Calu3 (cell line): ENCODE measurements around the gene SMARCE1. TPM values are rescaled to one million over a fixed set of nuclear protein-coding genes. Genes with fewer than 3 reads are reported as not detected.
A peak's percentile ranks its signal among the peaks of the same experiment; 100 is the strongest.

Experiments used
- BruUV-seq: library from RNA; stranded (reverse); fragments of 400-500 nt; replicated peaks from 2 replicates; lab custom pipeline; 2021; lab: Mats Ljungman, UMichigan
- CTCF ChIA-PET: fragments of 300-600 bp; sonication (Branson Sonifier 250); formaldehyde crosslinking; loops from one replicate; lab custom pipeline; 2022; ENCODE audit warnings: antibody characterized with exemption; lab: Charles Lee
- DNase-seq: peaks from one replicate; pipeline ENCODE4 v3.0.0; 2022
- H3K27ac Mint-ChIP-seq: one replicate; pipeline ENCODE4 v1.8.0; 2022; ENCODE audit warnings: mixed read lengths; ENCODE audit not compliant: unreplicated experiment
- H3K27me3 Mint-ChIP-seq: one replicate; pipeline ENCODE4 v1.8.0; 2022; ENCODE audit warnings: mixed read lengths; ENCODE audit not compliant: unreplicated experiment
- H3K36me3 Mint-ChIP-seq: one replicate; pipeline ENCODE4 v1.8.0; 2022; ENCODE audit warnings: mild to moderate bottlenecking, moderate library complexity, mixed read lengths; ENCODE audit not compliant: insufficient read depth, unreplicated experiment
- H3K4me1 Mint-ChIP-seq: one replicate; pipeline ENCODE4 v1.8.0; 2022; ENCODE audit warnings: mild to moderate bottlenecking, low read depth, mixed read lengths; ENCODE audit not compliant: unreplicated experiment
- H3K4me3 Mint-ChIP-seq: one replicate; pipeline ENCODE4 v1.8.0; 2022; ENCODE audit warnings: mild to moderate bottlenecking, low read depth, moderate library complexity, mixed read lengths; ENCODE audit not compliant: unreplicated experiment
- H3K9me3 Mint-ChIP-seq: one replicate; pipeline ENCODE4 v1.8.0; 2022; ENCODE audit warnings: low read depth, mixed read lengths; ENCODE audit not compliant: unreplicated experiment
- intact Hi-C: fragments of 100-400 bp; cut with micrococcal nuclease; formaldehyde crosslinking; loops from one replicate; pipeline ENCODE4 v1.10.0; 2022; ENCODE audit not compliant: unreplicated experiment
- total RNA-seq: library from RNA; stranded (reverse); gene quantifications from 2 replicates; pipeline ENCODE4 v1.2.3, GENCODE V29; 2022
- TF ChIP-seq, protein P1 (sequence below): fragments of 200-600 bp; IDR thresholded peaks from one replicate; pipeline ENCODE4 v1.8.0; 2022; ENCODE audit warnings: antibody characterized with exemption; ENCODE audit not compliant: unreplicated experiment

The SMARCE1 gene
- total RNA-seq, 1 experiment from 2014 or later: 768 TPM

GRCh38 chr17:40613467-40614154, 34.0 kb downstream of the SMARCE1 start:
- no peaks in the 10 kb centered on the region for H3K9me3 Mint-ChIP-seq
- CTCF ChIA-PET: interaction anchor here (0.6 to 11.7 kb wide), 18 partner anchors 9 to 1073 kb away, joined by 3 to 262 read pairs (median 4); partner anchors contain the start of gene KRT28
- TF ChIP-seq, protein P1, sequence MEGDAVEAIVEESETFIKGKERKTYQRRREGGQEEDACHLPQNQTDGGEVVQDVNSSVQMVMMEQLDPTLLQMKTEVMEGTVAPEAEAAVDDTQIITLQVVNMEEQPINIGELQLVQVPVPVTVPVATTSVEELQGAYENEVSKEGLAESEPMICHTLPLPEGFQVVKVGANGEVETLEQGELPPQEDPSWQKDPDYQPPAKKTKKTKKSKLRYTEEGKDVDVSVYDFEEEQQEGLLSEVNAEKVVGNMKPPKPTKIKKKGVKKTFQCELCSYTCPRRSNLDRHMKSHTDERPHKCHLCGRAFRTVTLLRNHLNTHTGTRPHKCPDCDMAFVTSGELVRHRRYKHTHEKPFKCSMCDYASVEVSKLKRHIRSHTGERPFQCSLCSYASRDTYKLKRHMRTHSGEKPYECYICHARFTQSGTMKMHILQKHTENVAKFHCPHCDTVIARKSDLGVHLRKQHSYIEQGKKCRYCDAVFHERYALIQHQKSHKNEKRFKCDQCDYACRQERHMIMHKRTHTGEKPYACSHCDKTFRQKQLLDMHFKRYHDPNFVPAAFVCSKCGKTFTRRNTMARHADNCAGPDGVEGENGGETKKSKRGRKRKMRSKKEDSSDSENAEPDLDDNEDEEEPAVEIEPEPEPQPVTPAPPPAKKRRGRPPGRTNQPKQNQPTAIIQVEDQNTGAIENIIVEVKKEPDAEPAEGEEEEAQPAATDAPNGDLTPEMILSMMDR: no peak
- no peak overlapping the region for H3K27ac Mint-ChIP-seq
- intact Hi-C loops: loop anchor here (2.0 kb wide), 3 partner anchors 21 to 289 kb away; no protein-coding TSS in a partner anchor
- no peak for DNase-seq
- H3K36me3 Mint-ChIP-seq: no peaks in the 10 kb centered on the region
- H3K27me3 Mint-ChIP-seq: peaks cover 97% of the 10 kb centered on the region
- H3K4me3 Mint-ChIP-seq: no peak overlapping the region
- no TSS peak for BruUV-seq
- peaks cover 18% of the 10 kb centered on the region for H3K4me1 Mint-ChIP-seq

GRCh38 chr17:40612599-40613244, 34.9 kb downstream of the SMARCE1 start:
- DNase-seq: peak; percentile 82
- no peak overlapping the region for H3K4me3 Mint-ChIP-seq
- H3K4me1 Mint-ChIP-seq: peaks cover 15% of the 10 kb centered on the region
- no peaks in the 10 kb centered on the region for H3K36me3 Mint-ChIP-seq
- CTCF ChIA-PET: interaction anchor here (0.6 to 11.7 kb wide), 15 partner anchors 8 to 983 kb away, joined by 3 to 262 read pairs (median 4); no protein-coding TSS in a partner anchor
- TF ChIP-seq, protein P1: no peak
- intact Hi-C loops: no loop called here
- no peak overlapping the region for H3K27ac Mint-ChIP-seq
- no TSS peak for BruUV-seq
- H3K27me3 Mint-ChIP-seq: peaks cover 100% of the 10 kb centered on the region
- H3K9me3 Mint-ChIP-seq: no peaks in the 10 kb centered on the region

GRCh38 chr17:40611840-40612474, 35.7 kb downstream of the SMARCE1 start:
- DNase-seq: no peak
- no peaks in the 10 kb centered on the region for H3K36me3 Mint-ChIP-seq
- H3K27ac Mint-ChIP-seq: no peak overlapping the region
- no peak overlapping the region for H3K4me3 Mint-ChIP-seq
- H3K9me3 Mint-ChIP-seq: no peaks in the 10 kb centered on the region
- intact Hi-C loops: loop anchor here (2.0 kb wide), 1 partner anchor 41 kb away; no protein-coding TSS in a partner anchor
- TF ChIP-seq, protein P1: no peak
- H3K27me3 Mint-ChIP-seq: peaks cover 100% of the 10 kb centered on the region
- no TSS peak for BruUV-seq
- CTCF ChIA-PET: interaction anchor here (0.8 to 11.7 kb wide), 15 partner anchors 7 to 803 kb away, joined by 3 to 262 read pairs (median 4); partner anchors contain the start of gene KRT222
- H3K4me1 Mint-ChIP-seq: peaks cover 12% of the 10 kb centered on the region

DNA sequence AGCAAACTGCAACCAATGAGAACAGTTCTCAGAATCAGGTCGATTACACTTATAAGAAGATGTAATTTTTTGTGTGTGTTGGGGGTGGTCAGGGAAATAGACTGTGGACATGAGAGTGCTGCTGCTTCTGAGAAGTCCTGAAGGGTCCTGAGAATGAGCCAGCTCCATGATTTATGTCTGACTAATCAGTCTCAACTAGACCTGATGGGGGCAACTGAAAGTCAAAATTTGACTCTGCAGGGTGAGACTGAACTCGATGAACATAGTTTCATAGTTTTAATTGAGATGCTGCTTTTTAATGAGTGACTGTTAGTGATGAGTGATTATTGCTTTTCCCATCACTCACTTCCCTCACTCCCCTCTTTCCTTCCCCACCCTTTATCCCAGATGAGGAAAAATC, 37.3 kb downstream of the SMARCE1 start:
- Mint-ChIP-seq H3K36me3 (no peaks in the 10 kb centered on the region), H3K4me3 (no peak overlapping the region), H3K4me1 (peaks cover 6% of the 10 kb centered on the region), H3K27me3 (peaks cover 100% of the 10 kb centered on the region), H3K27ac (no peak overlapping the region), H3K9me3 (no peaks in the 10 kb centered on the region)
- CTCF ChIA-PET: interaction anchor here (0.5 to 11.7 kb wide), 11 partner anchors 10 to 966 kb away, joined by 3 to 262 read pairs (median 4); no protein-coding TSS in a partner anchor
- TF ChIP-seq, protein P1: no peak
- DNase-seq: no peak
- BruUV-seq: no TSS peak
- intact Hi-C loops: loop anchor here (2.0 kb wide), 1 partner anchor 40 kb away; no protein-coding TSS in a partner anchor
